Measurements from ENCODE around the gene CEP63.

CEP63 gene

DNA sequence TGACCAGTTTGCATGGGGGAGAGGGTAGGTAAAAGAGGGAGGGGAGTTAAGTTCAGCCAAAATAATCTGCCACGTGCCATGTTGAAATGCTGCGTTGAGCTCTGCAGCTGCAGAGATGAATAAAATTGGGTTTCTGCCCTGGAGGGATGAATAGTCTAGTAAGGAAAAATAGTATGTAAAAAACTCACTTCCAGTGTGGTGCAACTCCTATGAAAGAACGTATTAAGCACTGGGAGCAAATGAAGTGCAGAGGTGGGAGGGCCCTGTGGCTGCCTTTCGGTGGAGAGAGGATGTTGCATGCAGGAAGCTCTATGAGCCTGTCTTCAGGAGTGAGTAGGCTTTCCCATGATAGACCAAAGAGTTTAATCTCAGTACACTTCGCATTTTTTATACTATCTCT lies 8.6 kb downstream of the CEP63 start:
- TF ChIP-seq, protein P1, sequence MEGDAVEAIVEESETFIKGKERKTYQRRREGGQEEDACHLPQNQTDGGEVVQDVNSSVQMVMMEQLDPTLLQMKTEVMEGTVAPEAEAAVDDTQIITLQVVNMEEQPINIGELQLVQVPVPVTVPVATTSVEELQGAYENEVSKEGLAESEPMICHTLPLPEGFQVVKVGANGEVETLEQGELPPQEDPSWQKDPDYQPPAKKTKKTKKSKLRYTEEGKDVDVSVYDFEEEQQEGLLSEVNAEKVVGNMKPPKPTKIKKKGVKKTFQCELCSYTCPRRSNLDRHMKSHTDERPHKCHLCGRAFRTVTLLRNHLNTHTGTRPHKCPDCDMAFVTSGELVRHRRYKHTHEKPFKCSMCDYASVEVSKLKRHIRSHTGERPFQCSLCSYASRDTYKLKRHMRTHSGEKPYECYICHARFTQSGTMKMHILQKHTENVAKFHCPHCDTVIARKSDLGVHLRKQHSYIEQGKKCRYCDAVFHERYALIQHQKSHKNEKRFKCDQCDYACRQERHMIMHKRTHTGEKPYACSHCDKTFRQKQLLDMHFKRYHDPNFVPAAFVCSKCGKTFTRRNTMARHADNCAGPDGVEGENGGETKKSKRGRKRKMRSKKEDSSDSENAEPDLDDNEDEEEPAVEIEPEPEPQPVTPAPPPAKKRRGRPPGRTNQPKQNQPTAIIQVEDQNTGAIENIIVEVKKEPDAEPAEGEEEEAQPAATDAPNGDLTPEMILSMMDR (IDR thresholded peaks at IDR 0.05; ENCODE audit: control extremely low read depth, extremely low read depth, low read depth, missing control alignments) = no peak
- POLR2A ChIA-PET = no interaction called here
- DNase-seq (ENCODE audit: extremely low spot score) = no peak
- CTCF ChIA-PET = interaction anchor here (0.8 to 1.6 kb wide), 5 partner anchors 9 to 21 kb away, joined by 3 to 5 read pairs (median 4); partner anchors contain the start of genes ANAPC13 and CEP63

DNA sequence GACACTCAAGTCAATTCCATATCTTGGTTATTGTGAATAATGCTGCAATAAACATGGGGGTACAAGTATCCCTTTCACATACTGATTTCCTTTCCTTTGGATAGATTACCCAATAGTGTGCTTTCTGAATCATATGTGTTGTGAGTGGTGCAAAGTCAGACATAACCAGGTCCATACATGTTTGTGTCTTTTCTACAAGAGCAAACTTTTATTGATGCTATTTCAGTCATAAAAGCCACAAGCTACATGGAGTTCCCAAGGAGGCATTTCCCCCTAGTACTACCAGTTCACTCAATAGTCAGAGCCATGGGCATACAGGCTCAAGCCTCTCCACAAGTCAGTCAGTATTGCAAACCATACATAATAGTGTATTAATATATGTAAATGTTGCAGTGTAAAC lies 10.1 kb downstream of the CEP63 start:
- TF ChIP-seq, protein P1 (IDR thresholded peaks at IDR 0.05; ENCODE audit: control extremely low read depth, extremely low read depth, low read depth, missing control alignments) = no peak
- no peak for DNase-seq (ENCODE audit: extremely low spot score)
- CTCF ChIA-PET = interaction anchor here (1.5 to 1.6 kb wide), 2 partner anchors 16 to 22 kb away, joined by 4 read pairs; no protein-coding TSS in a partner anchor
- POLR2A ChIA-PET = interaction anchor here (0.7 kb wide), 1 partner anchor 10 kb away, joined by 3 read pairs; the partner anchor contains the start of gene CEP63

DNA sequence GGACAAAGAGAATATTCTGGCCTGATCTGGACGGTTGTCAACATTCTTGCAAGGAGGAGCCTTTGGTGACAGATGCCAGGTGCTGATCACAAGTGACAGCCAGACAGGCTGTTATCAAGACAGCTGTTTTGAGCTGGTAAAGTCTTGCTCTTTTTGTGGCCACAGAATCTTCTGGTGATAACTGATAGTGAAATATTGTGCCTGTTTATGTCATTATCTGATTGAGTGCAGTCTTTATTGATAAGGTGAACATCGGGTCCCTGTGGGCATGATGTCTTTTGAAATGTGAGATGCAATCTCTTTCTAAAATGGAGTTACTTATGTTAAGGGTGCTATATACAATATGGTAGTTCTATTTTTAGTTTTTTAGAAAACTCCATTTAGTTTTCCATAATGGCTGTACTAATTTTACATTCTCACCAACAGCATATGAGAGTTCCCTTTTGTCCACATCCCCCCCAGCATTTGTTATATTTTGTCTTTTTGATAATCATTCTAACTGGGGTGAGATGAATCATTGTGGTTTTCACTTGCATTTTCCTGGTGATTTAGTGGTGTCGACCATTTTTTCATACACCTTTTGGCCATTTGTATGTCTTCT lies 10.7 kb downstream of the CEP63 start:
- POLR2A ChIA-PET = no interaction called here
- CTCF ChIA-PET = no interaction called here

DNA sequence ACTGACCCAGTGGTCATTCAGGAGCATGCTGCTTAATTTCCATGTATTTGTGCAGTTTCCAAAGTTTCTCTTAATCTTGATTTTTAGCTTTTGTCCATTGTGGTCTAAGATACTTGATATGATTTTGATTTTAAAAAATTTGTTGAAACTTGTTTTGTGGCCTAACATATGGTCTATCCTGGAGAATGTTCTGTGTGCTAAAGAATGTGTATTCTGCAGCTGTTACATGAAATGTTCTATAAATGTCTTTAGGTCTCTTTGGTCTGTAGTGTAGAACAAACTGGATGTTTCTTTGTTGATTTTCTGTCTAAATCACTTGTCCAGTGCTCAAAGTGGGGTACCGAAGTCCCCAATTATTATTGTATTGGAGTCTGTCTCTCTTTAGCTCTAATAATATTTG lies 17.4 kb downstream of the CEP63 start:
- DNase-seq (ENCODE audit: extremely low spot score) = no peak
- CTCF ChIA-PET = interaction anchor here (1.0 to 1.8 kb wide), 4 partner anchors 8 to 30 kb away, joined by 3 to 6 read pairs (median 4); no protein-coding TSS in a partner anchor
- POLR2A ChIA-PET = no interaction called here
- TF ChIP-seq, protein P1 (IDR thresholded peaks at IDR 0.05; ENCODE audit: control extremely low read depth, extremely low read depth, low read depth, missing control alignments) = no peak

More for the DNA sequence above, 10.7 kb downstream of the CEP63 start:
- no peak for DNase-seq (ENCODE audit: extremely low spot score)
- TF ChIP-seq, protein P1 (IDR thresholded peaks at IDR 0.05; ENCODE audit: control extremely low read depth, extremely low read depth, low read depth, missing control alignments) = no peak

DNA sequence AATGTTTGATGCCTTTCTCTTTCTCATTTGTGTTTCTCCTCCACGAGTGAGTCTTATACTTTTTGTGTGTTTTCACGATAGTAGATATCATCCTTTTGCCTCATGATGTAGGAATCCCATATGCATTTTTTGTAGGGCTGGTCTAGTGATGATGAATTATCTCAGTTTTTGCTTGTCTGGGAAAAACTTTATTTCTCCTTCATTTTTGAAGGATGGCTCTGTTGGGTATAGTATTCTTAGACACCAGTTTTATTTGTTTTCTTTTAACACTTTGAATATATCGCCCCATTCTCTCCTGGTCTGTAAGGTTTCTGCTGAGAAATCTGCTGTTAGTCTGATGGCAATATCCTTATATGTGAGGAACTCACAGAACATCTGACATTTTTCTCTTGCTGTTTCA lies 18.3 kb downstream of the CEP63 start:
- no peak for DNase-seq (ENCODE audit: extremely low spot score)
- TF ChIP-seq, protein P1 (IDR thresholded peaks at IDR 0.05; ENCODE audit: control extremely low read depth, extremely low read depth, low read depth, missing control alignments) = no peak
- ChIA-PET POLR2A (no interaction called here), CTCF (interaction anchor here (1.4 to 1.8 kb wide), 2 partner anchors 11 to 31 kb away, joined by 4 to 6 read pairs; no protein-coding TSS in a partner anchor)

DNA sequence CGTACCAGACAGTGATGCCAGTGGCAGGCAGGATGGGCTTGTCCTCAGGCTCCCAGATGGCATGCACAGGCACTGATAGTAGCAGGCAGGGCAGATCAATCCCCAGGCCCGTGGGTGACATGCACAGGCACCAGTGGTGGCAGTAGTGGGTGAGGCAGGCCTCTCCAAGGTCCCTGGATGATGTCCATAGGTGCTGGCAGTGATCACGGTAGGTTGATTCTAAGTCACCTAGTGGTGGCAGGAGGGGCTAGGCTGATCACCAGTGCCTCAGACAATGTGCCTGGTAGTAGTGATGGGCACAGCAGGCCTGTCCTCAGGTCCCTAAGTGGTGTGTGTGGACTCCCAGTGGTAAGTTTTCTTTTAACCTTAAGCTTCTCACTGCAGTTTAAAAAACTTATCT lies 19.6 kb downstream of the CEP63 start:
- TF ChIP-seq, protein P1 (IDR thresholded peaks at IDR 0.05; ENCODE audit: control extremely low read depth, extremely low read depth, low read depth, missing control alignments) = no peak
- DNase-seq (ENCODE audit: extremely low spot score) = no peak
- ChIA-PET POLR2A (no interaction called here), CTCF (interaction anchor here (0.8 to 0.9 kb wide), 2 partner anchors 16 to 203 kb away, joined by 3 read pairs; no protein-coding TSS in a partner anchor)
